Mononuclear cell (primary cell): ENCODE data around the gene HSPB2. TPM values are rescaled to one million over a fixed set of nuclear protein-coding genes. Genes with fewer than 3 reads are reported as not detected.

Experiments used
- H3K27me3 ChIP-seq: 2 replicates; pipeline ENCODE4 v1.6.0; 2011; ENCODE audit warnings: low read length, control low read depth; ENCODE audit not compliant: insufficient read depth
- H3K4me1 ChIP-seq: 2 replicates; pipeline ENCODE4 v1.5.1; 2011; ENCODE audit warnings: mild to moderate bottlenecking, low read length, control low read depth; ENCODE audit not compliant: insufficient read depth
- H3K4me3 ChIP-seq: 2 replicates; pipeline ENCODE4 v1.5.1; 2011; ENCODE audit warnings: mild to moderate bottlenecking, low read length, moderate library complexity
- H3K9me3 ChIP-seq: 2 replicates; pipeline ENCODE4 v1.5.1; 2011; ENCODE audit warnings: low read depth, mild to moderate bottlenecking, control low read depth, low read length
- total RNA-seq: library from RNA; depleted of rRNA; stranded (reverse); fragments of >200 nt; gene quantifications from one replicate; pipeline ENCODE4 v1.2.3, GENCODE V29; 2012

The HSPB2 gene
- total RNA-seq, 1 donor, result not detected

DNA sequence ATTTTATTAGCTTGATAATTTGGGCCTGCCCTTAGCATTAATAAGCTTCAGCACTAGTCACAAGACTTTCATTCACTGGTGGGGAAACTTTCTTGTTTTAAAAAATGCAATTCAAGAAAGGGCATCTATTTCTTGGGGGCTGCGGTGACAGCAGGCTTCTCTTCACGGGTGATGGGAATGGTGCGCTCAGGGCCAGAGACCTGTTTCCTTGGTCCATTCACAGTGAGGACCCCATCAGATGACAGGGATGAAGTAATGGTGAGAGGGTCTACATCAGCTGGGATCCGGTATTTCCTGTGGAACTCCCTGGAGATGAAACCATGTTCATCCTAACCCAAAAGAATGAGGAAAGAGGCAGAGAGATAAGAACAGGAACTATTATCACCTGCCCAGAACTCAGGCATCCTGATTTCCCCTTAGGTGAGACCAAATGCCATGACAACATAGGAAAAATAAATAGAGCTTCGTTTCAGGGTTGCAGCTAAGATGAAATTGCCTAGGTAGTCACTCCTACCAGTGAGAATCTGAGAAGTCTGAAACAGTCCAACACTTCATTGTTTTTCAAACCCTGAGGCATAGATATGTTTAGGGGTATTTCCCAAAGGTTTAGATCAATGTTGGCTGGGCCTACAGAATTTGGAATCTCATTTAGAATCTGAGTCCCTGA, 3.8 kb upstream of the HSPB2 start:
- H3K27me3 ChIP-seq, result peaks cover 15% of the 10 kb centered on the region
- no peak overlapping the region for H3K4me3 ChIP-seq
- H3K4me1 ChIP-seq, result no peaks in the 10 kb centered on the region
- no peaks in the 10 kb centered on the region for H3K9me3 ChIP-seq

DNA sequence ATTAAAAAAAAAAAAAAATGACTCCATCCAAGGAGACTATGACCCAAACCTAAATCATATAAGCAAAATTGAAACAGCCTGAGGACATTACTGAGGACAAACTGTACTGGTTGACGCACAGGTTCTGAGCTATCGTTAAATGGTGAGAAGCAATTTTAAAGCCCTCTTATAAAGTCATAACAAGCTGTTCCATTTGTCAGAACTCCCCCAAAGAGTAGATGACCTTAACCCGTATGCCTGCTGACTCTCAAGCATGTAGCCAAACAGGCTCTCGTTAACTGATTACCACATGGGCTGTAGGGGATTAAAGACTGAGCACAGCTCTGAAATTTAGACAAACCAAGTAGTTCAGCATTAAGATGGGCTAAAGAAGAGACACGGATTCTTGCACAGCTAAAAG, 3.2 kb upstream of the HSPB2 start:
- H3K27me3 ChIP-seq, result peaks cover 21% of the 10 kb centered on the region

DNA sequence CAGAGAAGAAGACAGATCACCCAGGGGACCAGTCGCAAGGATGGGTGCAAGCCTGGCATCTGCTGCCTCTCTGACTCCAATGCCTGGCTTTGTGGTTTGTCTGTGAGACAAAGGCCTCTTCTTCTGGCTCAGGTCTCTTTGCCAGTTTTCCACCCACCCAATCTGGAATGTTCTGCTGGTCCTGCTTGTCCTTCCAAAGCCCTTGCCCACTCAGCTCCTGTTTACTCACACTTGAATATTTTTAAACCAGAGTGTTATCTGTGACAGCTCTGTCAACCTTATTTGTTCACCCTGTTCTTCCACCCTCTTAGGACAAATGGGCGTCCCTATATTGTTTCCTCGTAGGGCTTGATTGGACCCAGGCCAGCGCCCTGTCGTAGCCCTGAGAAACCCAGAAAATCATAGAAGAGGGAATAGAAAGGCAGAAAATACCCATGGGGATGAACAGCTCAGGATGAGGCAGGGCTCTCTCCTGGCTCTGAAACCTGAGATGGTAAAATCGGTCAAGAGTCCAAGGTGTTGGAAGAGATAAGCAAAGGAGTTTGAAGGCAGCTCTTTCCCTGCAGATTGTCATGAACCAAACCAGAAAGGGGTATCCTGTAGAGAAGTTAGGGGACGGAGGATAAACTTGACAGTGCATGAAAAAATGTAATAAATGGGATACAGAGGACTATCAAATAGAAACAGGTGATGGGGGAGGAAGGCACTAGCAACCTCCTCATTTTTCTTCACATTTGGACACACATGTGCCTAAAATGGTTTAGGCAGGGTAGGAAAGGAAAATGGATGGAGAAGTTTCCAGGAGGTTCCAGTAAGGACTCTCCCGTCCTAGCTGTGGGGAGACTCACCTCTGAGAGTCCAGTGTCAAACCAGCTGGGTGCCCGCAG, 1.6 kb upstream of the HSPB2 start:
- no peaks in the 10 kb centered on the region for H3K9me3 ChIP-seq
- no peak overlapping the region for H3K4me3 ChIP-seq
- peaks cover 24% of the 10 kb centered on the region for H3K27me3 ChIP-seq
- H3K4me1 ChIP-seq, result no peaks in the 10 kb centered on the region

More for the DNA sequence above, 3.2 kb upstream of the HSPB2 start:
- Histone ChIP-seq H3K4me3 (no peak overlapping the region), H3K4me1 (no peaks in the 10 kb centered on the region), H3K9me3 (no peaks in the 10 kb centered on the region)

DNA sequence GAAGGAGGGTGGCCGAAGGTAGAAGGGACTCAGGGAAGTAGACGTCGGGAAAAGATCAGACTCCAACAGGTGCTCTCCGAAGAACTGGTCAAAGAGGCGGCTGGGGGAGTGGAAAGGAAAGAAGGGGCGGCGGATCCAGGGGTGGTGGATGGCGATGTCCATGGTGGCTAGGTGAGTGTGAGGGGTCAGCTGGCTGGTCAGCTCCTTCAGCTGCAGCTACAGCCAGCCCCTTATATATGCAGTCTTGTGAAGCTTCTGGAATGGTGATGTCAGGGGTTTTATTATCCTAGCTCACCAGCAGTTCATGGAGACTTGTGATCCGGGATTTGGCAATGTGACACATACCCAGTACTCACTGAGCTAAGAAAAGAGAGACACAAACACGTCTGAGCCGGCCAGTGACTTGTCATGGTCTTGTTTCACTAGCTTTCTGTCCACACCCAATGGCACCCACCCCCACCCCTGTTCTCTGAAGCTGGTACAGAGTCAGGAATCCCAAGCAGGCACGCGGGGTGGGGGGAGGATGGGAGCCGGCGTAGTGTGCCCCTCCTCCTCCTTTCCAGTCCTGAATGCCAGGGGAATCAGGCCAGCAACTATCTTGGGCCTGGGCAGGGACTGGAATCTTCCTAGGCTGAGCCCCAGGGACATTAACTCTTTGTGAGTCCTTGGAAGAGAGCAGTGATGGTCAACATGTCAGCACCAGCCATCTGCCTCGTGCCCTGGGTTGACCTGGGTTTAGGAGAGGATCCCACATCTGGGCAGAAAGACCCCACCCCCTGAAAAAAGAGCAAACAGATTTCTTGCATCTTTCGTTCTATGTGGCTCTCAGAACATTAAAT, 752 bp upstream of the HSPB2 start, which contains the start of gene CRYAB:
Gene CRYAB (minus strand): TSS at position 208 of the 839 bp plus-strand sequence. CDS start 46 bp downstream, at position 162.
- Histone ChIP-seq H3K4me1 (no peaks in the 10 kb centered on the region), H3K4me3 (no peak within 1 kb of the TSS), H3K27me3 (peaks cover 28% of the 10 kb centered on the region), H3K9me3 (no peaks in the 10 kb centered on the region)

DNA sequence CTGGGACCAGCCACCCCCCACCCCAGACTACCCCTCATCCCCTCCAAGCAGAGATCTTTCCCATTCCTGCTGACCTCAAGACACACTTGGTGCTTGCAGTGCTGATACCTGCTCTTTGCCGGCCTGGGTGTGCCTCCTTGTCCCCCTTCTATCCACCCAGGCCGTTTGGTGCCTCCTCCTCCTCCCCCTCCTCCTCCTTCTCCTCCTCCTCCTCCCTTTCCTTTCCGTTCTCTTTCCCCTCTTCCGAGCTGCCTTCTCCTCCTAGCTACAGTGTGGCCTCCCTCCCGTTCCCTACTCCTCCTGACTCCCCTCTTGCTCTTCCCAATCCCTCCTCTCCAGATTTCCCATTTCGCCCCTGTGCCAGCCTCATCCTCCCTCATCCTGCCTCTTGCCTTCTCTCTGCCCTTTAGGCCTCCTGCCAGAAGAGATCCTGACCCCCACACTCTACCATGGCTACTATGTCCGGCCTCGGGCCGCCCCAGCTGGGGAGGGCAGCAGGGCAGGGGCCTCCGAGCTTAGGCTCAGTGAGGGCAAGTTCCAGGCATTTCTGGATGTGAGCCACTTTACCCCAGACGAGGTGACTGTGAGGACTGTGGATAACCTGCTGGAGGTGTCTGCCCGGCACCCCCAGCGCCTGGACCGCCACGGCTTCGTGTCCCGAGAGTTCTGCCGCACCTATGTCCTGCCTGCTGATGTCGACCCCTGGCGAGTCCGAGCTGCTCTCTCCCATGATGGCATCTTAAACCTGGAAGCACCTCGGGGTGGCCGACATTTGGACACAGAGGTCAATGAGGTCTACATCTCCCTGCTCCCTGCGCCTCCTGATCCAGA, 712 bp downstream of the HSPB2 start:
- H3K27me3 ChIP-seq, result peaks cover 28% of the 10 kb centered on the region
- H3K4me3 ChIP-seq, result no peak overlapping the region
- H3K9me3 ChIP-seq, result no peaks in the 10 kb centered on the region
- no peaks in the 10 kb centered on the region for H3K4me1 ChIP-seq

DNA sequence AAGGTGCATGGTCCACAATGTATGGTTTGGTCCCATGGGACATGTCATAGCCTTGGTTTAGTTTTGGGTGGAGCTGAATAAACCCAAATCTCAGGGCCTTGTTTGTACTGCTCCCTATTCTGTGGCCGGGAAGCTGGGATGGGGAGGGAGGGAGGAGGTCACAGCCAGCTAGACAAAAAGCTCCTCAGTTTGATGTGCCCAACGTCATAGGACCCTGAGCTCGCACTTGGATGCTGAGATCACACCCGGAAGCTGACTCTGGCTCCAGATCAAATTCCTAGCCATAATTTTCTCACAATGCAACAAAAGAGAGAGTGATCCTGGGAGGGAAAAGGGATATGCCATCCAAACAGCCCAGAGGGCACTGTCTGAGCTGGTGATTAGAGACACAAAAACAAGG, 1.5 kb downstream of the HSPB2 start:
- Histone ChIP-seq H3K27me3 (peaks cover 28% of the 10 kb centered on the region), H3K9me3 (no peaks in the 10 kb centered on the region), H3K4me1 (no peaks in the 10 kb centered on the region), H3K4me3 (no peak overlapping the region)

DNA sequence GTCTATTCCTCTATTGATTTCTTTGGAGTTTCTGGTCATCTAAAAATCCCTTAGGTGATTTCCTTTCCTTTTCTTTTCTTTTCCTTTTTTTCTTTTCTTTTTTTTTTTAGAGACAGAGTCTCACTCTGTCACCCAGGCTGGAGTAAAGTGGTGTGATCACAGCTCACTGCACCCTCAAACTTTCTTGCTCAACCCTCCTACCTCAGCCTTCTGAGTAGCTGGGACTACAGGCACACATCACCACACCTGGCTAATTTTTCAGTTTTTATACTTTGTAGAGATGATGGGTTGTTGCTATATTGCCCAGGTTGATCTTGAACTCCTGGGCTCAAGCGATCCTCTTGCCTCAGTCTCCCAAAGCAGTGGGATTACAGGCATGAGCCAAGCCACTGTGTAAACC, 4.2 kb downstream of the HSPB2 start:
- Histone ChIP-seq H3K4me1 (peaks cover under 1% of the 10 kb centered on the region), H3K9me3 (no peaks in the 10 kb centered on the region), H3K27me3 (peaks cover 26% of the 10 kb centered on the region), H3K4me3 (no peak overlapping the region)

DNA sequence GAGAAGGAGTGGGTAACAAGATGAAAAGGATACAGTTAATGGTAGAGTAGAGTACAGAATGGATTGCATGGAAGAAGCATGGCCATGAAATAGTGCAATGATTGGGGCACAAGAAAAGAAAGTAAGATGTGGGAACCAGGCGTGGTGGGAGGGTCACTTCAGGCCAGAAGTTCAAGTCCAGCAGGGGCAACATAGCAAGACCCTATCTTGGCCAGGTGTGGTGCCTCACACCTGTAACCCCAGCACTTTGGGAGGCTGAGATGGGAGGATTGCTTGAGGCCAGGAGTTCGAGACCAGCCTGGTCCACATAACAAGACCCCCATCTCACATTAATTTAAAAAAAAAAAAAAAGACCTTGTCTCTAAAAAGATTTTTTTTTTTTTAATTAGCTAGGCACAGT, 4.8 kb downstream of the HSPB2 start:
- no peaks in the 10 kb centered on the region for H3K9me3 ChIP-seq
- peaks cover 21% of the 10 kb centered on the region for H3K27me3 ChIP-seq
- peaks cover 5% of the 10 kb centered on the region for H3K4me1 ChIP-seq
- H3K4me3 ChIP-seq, result no peak overlapping the region

DNA sequence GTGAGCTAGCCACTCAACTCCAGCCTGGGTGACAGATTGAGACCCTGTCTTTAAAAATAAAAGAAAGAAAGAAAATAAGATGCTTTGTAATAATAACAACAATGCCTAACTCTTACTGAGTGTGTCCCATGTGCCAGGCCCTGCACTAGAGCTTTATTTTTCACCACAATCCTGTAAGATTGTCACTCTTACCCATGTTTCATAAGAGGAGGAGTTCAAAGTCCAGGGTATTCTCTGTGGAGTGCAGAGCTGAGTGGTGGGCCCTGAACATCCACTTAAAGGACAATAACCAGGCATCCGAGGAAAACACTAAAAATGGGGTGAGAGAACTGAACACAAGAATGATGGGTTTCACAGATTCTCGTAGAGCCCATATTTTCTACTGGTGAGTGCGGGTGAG, 5.3 kb downstream of the HSPB2 start:
- no peaks in the 10 kb centered on the region for H3K9me3 ChIP-seq
- peaks cover 20% of the 10 kb centered on the region for H3K27me3 ChIP-seq
- peaks cover 5% of the 10 kb centered on the region for H3K4me1 ChIP-seq
- no peak overlapping the region for H3K4me3 ChIP-seq

DNA sequence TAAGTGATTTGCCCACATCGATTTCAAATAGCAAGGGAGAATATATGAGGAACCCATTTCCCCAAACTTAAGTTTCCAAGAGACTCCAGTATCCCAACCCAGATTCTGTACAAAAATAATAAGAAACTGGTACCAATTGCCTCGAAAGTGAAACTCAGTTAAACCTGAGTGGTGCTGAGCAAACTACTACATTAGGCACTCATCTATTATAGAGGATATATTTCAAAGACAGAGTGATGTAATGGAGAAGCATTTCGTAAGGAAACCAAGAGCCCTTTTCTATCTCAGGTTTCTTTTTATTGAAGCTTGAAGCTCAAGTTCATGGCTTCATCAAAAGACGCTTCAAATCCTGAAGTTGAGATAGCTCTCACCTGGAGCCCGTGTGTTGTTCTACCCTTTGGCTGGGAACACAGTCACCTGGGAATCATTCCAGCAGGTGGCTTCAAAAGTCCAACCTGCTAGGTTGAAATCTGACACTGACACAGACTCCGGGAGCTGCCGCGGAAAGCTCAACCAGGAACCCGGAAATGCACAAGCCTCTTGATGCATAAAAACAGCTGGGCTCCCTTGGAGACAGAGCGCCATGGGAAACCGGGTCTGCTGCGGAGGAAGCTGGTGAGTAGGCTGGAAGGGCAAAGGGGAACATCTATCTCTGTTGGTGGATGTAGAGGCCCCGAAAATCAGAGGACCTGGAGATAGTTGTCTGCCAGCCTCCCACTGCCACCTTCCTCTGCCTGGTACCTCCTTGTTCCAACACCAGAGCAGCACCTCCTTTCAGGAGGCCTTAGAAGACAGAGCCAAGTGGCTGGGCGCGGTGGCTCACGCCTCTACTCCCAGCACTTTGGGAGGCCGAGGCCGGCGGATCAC, 6.1 kb downstream of the HSPB2 start, which contains the start of gene C11orf52:
Gene C11orf52 (plus strand): TSS at position 524 of the 867 bp plus-strand sequence. CDS start 60 bp downstream, at position 584.
- Histone ChIP-seq H3K27me3 (peaks cover 15% of the 10 kb centered on the region), H3K9me3 (no peaks in the 10 kb centered on the region), H3K4me1 (peaks cover 10% of the 10 kb centered on the region), H3K4me3 (no peak within 1 kb of the TSS)

DNA sequence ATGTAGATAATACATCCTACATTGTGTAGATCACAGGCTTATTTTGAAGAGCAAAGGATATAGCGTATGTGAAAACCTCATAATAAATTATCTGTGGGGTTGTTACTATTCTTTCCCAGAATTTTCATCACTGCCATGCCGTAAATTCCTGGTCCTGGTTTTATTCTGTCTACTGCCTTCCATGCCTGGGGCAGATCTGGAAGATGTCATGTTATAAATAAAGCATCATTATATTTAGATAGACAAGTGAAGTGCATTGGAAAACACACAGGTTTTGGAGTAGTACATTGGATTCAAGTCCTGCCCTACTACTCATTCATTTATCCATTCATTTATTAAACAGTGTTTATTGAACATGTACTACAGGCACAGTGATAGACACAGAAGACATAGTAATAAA, 8.4 kb downstream of the HSPB2 start:
- Histone ChIP-seq H3K4me1 (peaks cover 10% of the 10 kb centered on the region), H3K27me3 (peaks cover 5% of the 10 kb centered on the region), H3K4me3 (no peak overlapping the region), H3K9me3 (no peaks in the 10 kb centered on the region)

DNA sequence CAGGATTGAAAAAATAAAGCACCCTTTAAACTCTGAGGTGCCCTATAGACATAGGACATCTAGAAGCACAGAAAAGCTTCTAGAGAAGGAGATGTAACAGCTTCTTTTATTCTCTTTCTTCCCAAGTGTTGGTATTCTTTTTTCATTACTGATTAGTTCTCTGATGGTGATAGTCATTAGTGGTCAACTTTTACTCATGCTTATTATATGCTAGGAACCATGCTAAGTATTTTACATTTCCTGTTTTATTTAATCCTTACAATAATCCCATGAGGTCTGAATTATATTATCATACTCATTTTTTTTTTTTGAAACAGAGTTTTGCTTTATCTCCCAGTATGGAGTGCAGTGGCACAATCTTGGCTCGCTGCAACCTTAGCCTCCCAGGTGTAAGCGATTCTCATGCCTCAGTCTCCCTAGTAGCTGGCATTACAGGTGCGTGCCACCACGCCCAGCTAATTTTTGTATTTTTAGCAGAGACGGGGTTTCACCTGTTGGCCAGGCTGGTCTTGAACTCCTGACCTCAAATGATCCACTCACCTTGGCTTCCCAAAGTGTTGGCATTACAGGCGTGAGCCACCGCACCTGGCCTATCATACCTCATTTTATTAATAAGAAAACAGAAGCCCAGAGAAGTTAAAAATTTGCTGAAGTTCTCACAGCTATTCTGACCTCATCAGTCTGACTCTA, 9.2 kb downstream of the HSPB2 start:
- no peaks in the 10 kb centered on the region for H3K9me3 ChIP-seq
- H3K27me3 ChIP-seq, result no peaks in the 10 kb centered on the region
- peaks cover 17% of the 10 kb centered on the region for H3K4me1 ChIP-seq
- no peak overlapping the region for H3K4me3 ChIP-seq

DNA sequence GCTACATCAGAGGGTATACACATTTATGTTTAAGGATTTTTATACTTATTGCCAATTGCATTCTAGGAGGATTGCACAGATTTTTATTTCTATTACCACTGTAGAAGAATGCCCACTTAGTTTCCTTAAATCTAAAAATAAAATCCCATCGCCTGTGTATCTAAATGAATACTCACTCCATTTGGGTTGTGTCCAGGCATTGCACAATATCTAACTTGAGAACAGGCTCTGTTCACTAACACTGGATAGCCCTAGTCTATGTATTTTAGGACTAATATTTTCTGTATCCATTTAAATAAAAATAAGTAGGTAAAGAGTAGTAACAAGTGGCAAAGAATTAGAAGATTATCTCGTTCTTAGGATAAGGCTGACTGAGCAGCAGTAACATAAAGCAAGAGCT, 10.3 kb downstream of the HSPB2 start:
- peaks cover 23% of the 10 kb centered on the region for H3K4me1 ChIP-seq
- H3K9me3 ChIP-seq, result no peaks in the 10 kb centered on the region
- no peaks in the 10 kb centered on the region for H3K27me3 ChIP-seq
- no peak overlapping the region for H3K4me3 ChIP-seq
